GM23338 (cell line): ENCODE data around the gene PARVA. TPM values are rescaled to one million over a fixed set of nuclear protein-coding genes. Genes with fewer than 3 reads are reported as not detected.

ENCODE experiments used
- ATAC-seq: fragments of 200-7000 bp; cut with Tn5 transposase; 3 replicates; pipeline ENCODE4 v1.9.1; 2020
- DNase-seq: peaks from one replicate; pipeline ENCODE4 v3.0.0-alpha.2; 2015; ENCODE audit warnings: low spot score
- H2AFZ ChIP-seq: fragments of 200-600 bp; sonication (generic); 2 replicates; pipeline ENCODE4 v1.8.0; 2016; ENCODE audit warnings: antibody characterized with exemption, mild to moderate bottlenecking, moderate library complexity
- H3F3A ChIP-seq: fragments of 200-600 bp; sonication (generic); replicated peaks from 2 replicates; pipeline ENCODE4 v1.8.0; 2017; ENCODE audit warnings: antibody characterized with exemption, mixed run types, low read depth
- H3K27ac ChIP-seq: fragments of 200-600 bp; sonication (generic); 2 replicates; pipeline ENCODE4 v1.6.1; 2016; ENCODE audit warnings: low read depth
- H3K27me3 ChIP-seq: fragments of 200-600 bp; sonication (generic); 2 replicates; pipeline ENCODE4 v1.8.0; 2016; ENCODE audit warnings: mild to moderate bottlenecking, mixed run types, moderate library complexity; ENCODE audit not compliant: insufficient read depth
- H3K36me3 ChIP-seq: fragments of 200-600 bp; sonication (generic); 2 replicates; pipeline ENCODE4 v1.8.0; 2016; ENCODE audit warnings: mild to moderate bottlenecking; ENCODE audit not compliant: insufficient read depth
- H3K4me1 ChIP-seq: fragments of 200-600 bp; sonication (generic); 2 replicates; pipeline ENCODE4 v1.8.0; 2016; ENCODE audit warnings: mild to moderate bottlenecking, moderate library complexity; ENCODE audit not compliant: insufficient read depth
- H3K4me2 ChIP-seq: fragments of 200-600 bp; sonication (generic); 2 replicates; pipeline ENCODE4 v1.7.1; 2017; ENCODE audit warnings: mixed run types
- H3K4me3 ChIP-seq: fragments of 200-600 bp; sonication (generic); 2 replicates; pipeline ENCODE4 v1.6.1; 2016; ENCODE audit warnings: mixed run types
- H3K79me2 ChIP-seq: fragments of 200-600 bp; sonication (generic); replicated peaks from 2 replicates; pipeline ENCODE4 v1.8.0; 2017; ENCODE audit warnings: mild to moderate bottlenecking; ENCODE audit not compliant: insufficient read depth
- H3K9me2 ChIP-seq: fragments of 200-600 bp; sonication (generic); 2 replicates; pipeline ENCODE4 v1.8.0; 2017; ENCODE audit not compliant: insufficient read depth
- H4K20me1 ChIP-seq: fragments of 200-600 bp; sonication (generic); replicated peaks from 2 replicates; pipeline ENCODE4 v1.8.0; 2017; ENCODE audit warnings: mild to moderate bottlenecking; ENCODE audit not compliant: insufficient read depth
- H3K27ac Mint-ChIP-seq: 2 replicates; pipeline ENCODE4 v1.8.0; 2020; ENCODE audit warnings: inconsistent platforms, mild to moderate bottlenecking, moderate library complexity, mixed read lengths
- H3K27me3 Mint-ChIP-seq: 3 replicates; pipeline ENCODE4 v1.8.0; 2022; ENCODE audit warnings: low read depth, mild to moderate bottlenecking, moderate library complexity, mixed read lengths, inconsistent platforms; ENCODE audit not compliant: insufficient read depth, poor library complexity
- H3K36me3 Mint-ChIP-seq: 3 replicates; pipeline ENCODE4 v1.8.0; 2021; ENCODE audit warnings: low read depth, mild to moderate bottlenecking, inconsistent platforms, moderate library complexity, mixed read lengths
- H3K4me1 Mint-ChIP-seq: 3 replicates; pipeline ENCODE4 v1.8.0; 2020; ENCODE audit warnings: mild to moderate bottlenecking, inconsistent platforms, mixed read lengths
- H3K4me3 Mint-ChIP-seq: 3 replicates; pipeline ENCODE4 v1.8.0; 2021; ENCODE audit warnings: moderate library complexity, mild to moderate bottlenecking, inconsistent platforms, mixed read lengths
- H3K9me3 Mint-ChIP-seq: 3 replicates; pipeline ENCODE4 v1.8.0; 2020; ENCODE audit warnings: moderate library complexity, mild to moderate bottlenecking, inconsistent platforms, mixed read lengths
- CREB1 ChIP-seq: fragments of 250-450 bp; sonication (Bioruptor Pico); IDR thresholded peaks from 2 replicates; pipeline ENCODE4 v1.5.0; 2020; ENCODE audit warnings: low read depth, mild to moderate bottlenecking, moderate library complexity
- EZH2 ChIP-seq: fragments of 200-600 bp; sonication (generic); IDR thresholded peaks from one replicate; pipeline ENCODE4 v1.8.0; 2017; ENCODE audit warnings: antibody characterized with exemption, mild to moderate bottlenecking, low read depth; ENCODE audit not compliant: unreplicated experiment
- EZH2phosphoT487 ChIP-seq: fragments of 200-600 bp; sonication (generic); IDR thresholded peaks from one replicate; pipeline ENCODE4 v1.8.1; 2018; ENCODE audit warnings: antibody characterized with exemption; ENCODE audit not compliant: unreplicated experiment
- JUNB ChIP-seq: IDR thresholded peaks from one replicate; pipeline ENCODE4 v1.6.1; 2016; ENCODE audit warnings: antibody characterized with exemption; ENCODE audit not compliant: unreplicated experiment
- NANOG ChIP-seq: IDR thresholded peaks from 2 replicates; pipeline ENCODE4 v1.6.1; 2016; ENCODE audit warnings: antibody characterized with exemption, borderline replicate concordance
- POLR2AphosphoS5 ChIP-seq: IDR thresholded peaks from 2 replicates; pipeline ENCODE4 v1.6.1; 2016; ENCODE audit warnings: antibody characterized with exemption, low read depth
- STAT1 ChIP-seq: IDR thresholded peaks from one replicate; pipeline ENCODE4 v1.6.1; 2016; ENCODE audit warnings: antibody characterized with exemption; ENCODE audit not compliant: unreplicated experiment
- ZNF114 ChIP-seq: fragments of 250-450 bp; sonication (Bioruptor Pico); IDR thresholded peaks from 2 replicates; pipeline ENCODE4 v1.5.0; 2020; ENCODE audit warnings: mild to moderate bottlenecking, moderate library complexity
- ZNF331 ChIP-seq: fragments of 250-450 bp; sonication (Bioruptor Pico); IDR thresholded peaks from 2 replicates; pipeline ENCODE4 v1.5.0; 2020; ENCODE audit warnings: low read depth, mild to moderate bottlenecking, moderate library complexity
- polyA plus RNA-seq: library from polyadenylated mRNA; unstranded; fragments of >200 nt; fragmentation: Nextera tagmentation; extraction: Ambion mirVana; gene quantifications from 2 replicates; pipeline ENCODE4 v1.2.1, GENCODE V29; 2016
- total RNA-seq: library from RNA; depleted of rRNA; stranded (reverse); fragments of >200 nt; shearing (Covaris generic); gene quantifications from 2 replicates; pipeline ENCODE4 v1.2.3, GENCODE V29; 2014
- TF ChIP-seq, protein P1 (sequence below): IDR thresholded peaks from 2 replicates; pipeline ENCODE4 v1.6.1; 2016; ENCODE audit warnings: antibody characterized with exemption
- TF ChIP-seq, protein P2 (sequence below): IDR thresholded peaks from one replicate; pipeline ENCODE4 v1.6.1; 2018; ENCODE audit warnings: antibody characterized with exemption; ENCODE audit not compliant: unreplicated experiment
- TF ChIP-seq, protein P3 (sequence below): fragments of 250-450 bp; sonication (Bioruptor Pico); IDR thresholded peaks from 2 replicates; pipeline ENCODE4 v1.5.0; 2020; ENCODE audit warnings: mild to moderate bottlenecking, moderate library complexity
- TF ChIP-seq, protein P4 (sequence below), 2 experiments: fragments of 200-600 bp in 1 of 2; sonication (generic) in 1 of 2; conservative IDR thresholded peaks; 2 replicates each; pipeline versions ENCODE4 v1.5.1 to v1.6.1; 2016 to 2017; ENCODE audit warnings: antibody characterized with exemption in 2 of 2, low read depth in 2 of 2, mild to moderate bottlenecking in 2 of 2, moderate library complexity in 1 of 2

The PARVA gene
- total and polyA plus RNA-seq, 2 experiments from 2014 or later: 5.8 to 6.9 TPM

DNA sequence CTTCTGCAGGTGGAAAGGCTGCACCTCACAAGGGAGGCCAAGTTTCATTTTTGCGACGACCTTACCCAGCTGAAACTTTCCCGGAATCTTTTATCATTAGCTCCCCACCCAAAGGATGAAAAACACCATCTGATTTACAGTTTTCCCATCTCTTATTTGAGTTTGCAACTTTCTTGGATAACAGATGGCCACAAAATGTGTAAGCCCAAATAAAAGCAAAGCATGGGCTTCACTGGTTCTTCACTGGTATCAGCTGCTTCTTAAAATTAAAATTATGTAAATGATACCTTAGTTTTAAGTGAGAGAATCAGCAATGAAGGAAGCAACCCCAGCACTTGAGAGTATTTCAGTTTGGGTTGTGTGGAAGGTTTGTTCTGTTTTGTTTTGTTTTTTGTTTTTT lies 55.8 kb downstream of the PARVA start:
- no peaks in the 10 kb centered on the region for H3K4me1 ChIP-seq
- Mint-ChIP-seq H3K4me1 (peaks cover 11% of the 10 kb centered on the region), H3K36me3 (no peaks in the 10 kb centered on the region), H3K9me3 (no peaks in the 10 kb centered on the region), H3K4me3 (no peak overlapping the region), H3K27ac (no peak overlapping the region), H3K27me3 (peaks cover 2% of the 10 kb centered on the region)
- ATAC-seq: no peak
- H3K4me2 ChIP-seq: no peak overlapping the region
- no peak overlapping the region for H3K4me3 ChIP-seq
- no peaks in the 10 kb centered on the region for H3K27me3 ChIP-seq
- H4K20me1 ChIP-seq: no peaks in the 10 kb centered on the region
- no peaks in the 10 kb centered on the region for H3K36me3 ChIP-seq
- no peaks in the 10 kb centered on the region for H3K79me2 ChIP-seq
- no peaks in the 10 kb centered on the region; the same call in 1 of the 2 replicates for H3K9me2 ChIP-seq
- TF ChIP-seq, protein P1, sequence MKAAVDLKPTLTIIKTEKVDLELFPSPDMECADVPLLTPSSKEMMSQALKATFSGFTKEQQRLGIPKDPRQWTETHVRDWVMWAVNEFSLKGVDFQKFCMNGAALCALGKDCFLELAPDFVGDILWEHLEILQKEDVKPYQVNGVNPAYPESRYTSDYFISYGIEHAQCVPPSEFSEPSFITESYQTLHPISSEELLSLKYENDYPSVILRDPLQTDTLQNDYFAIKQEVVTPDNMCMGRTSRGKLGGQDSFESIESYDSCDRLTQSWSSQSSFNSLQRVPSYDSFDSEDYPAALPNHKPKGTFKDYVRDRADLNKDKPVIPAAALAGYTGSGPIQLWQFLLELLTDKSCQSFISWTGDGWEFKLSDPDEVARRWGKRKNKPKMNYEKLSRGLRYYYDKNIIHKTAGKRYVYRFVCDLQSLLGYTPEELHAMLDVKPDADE: no peak
- TF ChIP-seq JUNB (no peak), CREB1 (CRISPR knock-in tag) (no peak), ZNF331 (CRISPR knock-in tag) (no peak), EZH2 (no peak), STAT1 (no peak), NANOG (no peak), POLR2AphosphoS5 (no peak), EZH2phosphoT487 (no peak), ZNF114 (CRISPR knock-in tag) (no peak)
- TF ChIP-seq, protein P2, sequence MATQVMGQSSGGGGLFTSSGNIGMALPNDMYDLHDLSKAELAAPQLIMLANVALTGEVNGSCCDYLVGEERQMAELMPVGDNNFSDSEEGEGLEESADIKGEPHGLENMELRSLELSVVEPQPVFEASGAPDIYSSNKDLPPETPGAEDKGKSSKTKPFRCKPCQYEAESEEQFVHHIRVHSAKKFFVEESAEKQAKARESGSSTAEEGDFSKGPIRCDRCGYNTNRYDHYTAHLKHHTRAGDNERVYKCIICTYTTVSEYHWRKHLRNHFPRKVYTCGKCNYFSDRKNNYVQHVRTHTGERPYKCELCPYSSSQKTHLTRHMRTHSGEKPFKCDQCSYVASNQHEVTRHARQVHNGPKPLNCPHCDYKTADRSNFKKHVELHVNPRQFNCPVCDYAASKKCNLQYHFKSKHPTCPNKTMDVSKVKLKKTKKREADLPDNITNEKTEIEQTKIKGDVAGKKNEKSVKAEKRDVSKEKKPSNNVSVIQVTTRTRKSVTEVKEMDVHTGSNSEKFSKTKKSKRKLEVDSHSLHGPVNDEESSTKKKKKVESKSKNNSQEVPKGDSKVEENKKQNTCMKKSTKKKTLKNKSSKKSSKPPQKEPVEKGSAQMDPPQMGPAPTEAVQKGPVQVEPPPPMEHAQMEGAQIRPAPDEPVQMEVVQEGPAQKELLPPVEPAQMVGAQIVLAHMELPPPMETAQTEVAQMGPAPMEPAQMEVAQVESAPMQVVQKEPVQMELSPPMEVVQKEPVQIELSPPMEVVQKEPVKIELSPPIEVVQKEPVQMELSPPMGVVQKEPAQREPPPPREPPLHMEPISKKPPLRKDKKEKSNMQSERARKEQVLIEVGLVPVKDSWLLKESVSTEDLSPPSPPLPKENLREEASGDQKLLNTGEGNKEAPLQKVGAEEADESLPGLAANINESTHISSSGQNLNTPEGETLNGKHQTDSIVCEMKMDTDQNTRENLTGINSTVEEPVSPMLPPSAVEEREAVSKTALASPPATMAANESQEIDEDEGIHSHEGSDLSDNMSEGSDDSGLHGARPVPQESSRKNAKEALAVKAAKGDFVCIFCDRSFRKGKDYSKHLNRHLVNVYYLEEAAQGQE: no peak
- TF ChIP-seq, protein P3, sequence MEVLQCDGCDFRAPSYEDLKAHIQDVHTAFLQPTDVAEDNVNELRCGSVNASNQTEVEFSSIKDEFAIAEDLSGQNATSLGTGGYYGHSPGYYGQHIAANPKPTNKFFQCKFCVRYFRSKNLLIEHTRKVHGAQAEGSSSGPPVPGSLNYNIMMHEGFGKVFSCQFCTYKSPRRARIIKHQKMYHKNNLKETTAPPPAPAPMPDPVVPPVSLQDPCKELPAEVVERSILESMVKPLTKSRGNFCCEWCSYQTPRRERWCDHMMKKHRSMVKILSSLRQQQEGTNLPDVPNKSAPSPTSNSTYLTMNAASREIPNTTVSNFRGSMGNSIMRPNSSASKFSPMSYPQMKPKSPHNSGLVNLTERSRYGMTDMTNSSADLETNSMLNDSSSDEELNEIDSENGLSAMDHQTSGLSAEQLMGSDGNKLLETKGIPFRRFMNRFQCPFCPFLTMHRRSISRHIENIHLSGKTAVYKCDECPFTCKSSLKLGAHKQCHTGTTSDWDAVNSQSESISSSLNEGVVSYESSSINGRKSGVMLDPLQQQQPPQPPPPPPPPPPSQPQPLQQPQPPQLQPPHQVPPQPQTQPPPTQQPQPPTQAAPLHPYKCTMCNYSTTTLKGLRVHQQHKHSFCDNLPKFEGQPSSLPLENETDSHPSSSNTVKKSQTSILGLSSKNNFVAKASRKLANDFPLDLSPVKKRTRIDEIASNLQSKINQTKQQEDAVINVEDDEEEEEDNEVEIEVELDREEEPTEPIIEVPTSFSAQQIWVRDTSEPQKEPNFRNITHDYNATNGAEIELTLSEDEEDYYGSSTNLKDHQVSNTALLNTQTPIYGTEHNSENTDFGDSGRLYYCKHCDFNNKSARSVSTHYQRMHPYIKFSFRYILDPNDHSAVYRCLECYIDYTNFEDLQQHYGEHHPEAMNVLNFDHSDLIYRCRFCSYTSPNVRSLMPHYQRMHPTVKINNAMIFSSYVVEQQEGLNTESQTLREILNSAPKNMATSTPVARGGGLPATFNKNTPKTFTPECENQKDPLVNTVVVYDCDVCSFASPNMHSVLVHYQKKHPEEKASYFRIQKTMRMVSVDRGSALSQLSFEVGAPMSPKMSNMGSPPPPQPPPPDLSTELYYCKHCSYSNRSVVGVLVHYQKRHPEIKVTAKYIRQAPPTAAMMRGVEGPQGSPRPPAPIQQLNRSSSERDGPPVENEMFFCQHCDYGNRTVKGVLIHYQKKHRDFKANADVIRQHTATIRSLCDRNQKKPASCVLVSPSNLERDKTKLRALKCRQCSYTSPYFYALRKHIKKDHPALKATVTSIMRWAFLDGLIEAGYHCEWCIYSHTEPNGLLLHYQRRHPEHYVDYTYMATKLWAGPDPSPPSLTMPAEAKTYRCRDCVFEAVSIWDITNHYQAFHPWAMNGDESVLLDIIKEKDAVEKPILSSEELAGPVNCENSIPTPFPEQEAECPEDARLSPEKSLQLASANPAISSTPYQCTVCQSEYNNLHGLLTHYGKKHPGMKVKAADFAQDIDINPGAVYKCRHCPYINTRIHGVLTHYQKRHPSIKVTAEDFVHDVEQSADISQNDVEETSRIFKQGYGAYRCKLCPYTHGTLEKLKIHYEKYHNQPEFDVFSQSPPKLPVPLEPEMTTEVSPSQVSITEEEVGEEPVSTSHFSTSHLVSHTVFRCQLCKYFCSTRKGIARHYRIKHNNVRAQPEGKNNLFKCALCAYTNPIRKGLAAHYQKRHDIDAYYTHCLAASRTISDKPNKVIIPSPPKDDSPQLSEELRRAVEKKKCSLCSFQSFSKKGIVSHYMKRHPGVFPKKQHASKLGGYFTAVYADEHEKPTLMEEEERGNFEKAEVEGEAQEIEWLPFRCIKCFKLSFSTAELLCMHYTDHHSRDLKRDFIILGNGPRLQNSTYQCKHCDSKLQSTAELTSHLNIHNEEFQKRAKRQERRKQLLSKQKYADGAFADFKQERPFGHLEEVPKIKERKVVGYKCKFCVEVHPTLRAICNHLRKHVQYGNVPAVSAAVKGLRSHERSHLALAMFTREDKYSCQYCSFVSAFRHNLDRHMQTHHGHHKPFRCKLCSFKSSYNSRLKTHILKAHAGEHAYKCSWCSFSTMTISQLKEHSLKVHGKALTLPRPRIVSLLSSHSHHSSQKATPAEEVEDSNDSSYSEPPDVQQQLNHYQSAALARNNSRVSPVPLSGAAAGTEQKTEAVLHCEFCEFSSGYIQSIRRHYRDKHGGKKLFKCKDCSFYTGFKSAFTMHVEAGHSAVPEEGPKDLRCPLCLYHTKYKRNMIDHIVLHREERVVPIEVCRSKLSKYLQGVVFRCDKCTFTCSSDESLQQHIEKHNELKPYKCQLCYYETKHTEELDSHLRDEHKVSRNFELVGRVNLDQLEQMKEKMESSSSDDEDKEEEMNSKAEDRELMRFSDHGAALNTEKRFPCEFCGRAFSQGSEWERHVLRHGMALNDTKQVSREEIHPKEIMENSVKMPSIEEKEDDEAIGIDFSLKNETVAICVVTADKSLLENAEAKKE: no peak
- TF ChIP-seq, protein P4, sequence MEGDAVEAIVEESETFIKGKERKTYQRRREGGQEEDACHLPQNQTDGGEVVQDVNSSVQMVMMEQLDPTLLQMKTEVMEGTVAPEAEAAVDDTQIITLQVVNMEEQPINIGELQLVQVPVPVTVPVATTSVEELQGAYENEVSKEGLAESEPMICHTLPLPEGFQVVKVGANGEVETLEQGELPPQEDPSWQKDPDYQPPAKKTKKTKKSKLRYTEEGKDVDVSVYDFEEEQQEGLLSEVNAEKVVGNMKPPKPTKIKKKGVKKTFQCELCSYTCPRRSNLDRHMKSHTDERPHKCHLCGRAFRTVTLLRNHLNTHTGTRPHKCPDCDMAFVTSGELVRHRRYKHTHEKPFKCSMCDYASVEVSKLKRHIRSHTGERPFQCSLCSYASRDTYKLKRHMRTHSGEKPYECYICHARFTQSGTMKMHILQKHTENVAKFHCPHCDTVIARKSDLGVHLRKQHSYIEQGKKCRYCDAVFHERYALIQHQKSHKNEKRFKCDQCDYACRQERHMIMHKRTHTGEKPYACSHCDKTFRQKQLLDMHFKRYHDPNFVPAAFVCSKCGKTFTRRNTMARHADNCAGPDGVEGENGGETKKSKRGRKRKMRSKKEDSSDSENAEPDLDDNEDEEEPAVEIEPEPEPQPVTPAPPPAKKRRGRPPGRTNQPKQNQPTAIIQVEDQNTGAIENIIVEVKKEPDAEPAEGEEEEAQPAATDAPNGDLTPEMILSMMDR (conservative IDR thresholded peaks at IDR 0.05; ENCODE audit: low read depth in 2 of 2): no peak
- no peak overlapping the region for H3K27ac ChIP-seq
- no peak for DNase-seq
- H2AFZ ChIP-seq: no peak overlapping the region
- no peaks in the 10 kb centered on the region for H3F3A ChIP-seq
